HCT116 (cell line): Measurements from ENCODE around the gene ATP13A3. TPM values are rescaled to one million over a fixed set of nuclear protein-coding genes. Genes with fewer than 3 reads are reported as not detected.

Experiments used
- ATAC-seq: fragments of 200-7000 bp; cut with Tn5 transposase; 2 replicates; pipeline ENCODE4 v1.9.1; 2020; ENCODE audit warnings: mild to moderate bottlenecking, moderate library complexity
- BruUV-seq: library from RNA; stranded (reverse); fragments of 400-500 nt; replicated peaks from 2 replicates; lab custom pipeline; 2021; lab: Mats Ljungman, UMichigan
- CTCF ChIA-PET: fragments of 300-600 bp; sonication (Branson Sonifier 250); formaldehyde crosslinking; loops from one replicate; lab custom pipeline; 2021; ENCODE audit warnings: antibody characterized with exemption; lab: Charles Lee
- POLR2A ChIA-PET: fragments of 300-600, 350-600 bp; sonication (Branson Sonifier 250); formaldehyde crosslinking; loops from one replicate; lab custom pipeline; 2021; ENCODE audit warnings: antibody characterized with exemption; lab: Charles Lee
- RAD21 ChIA-PET, 2 experiments: fragments of 300-600 bp; sonication (Branson Sonifier 250); formaldehyde crosslinking; loops; one replicate each; lab custom pipeline; 2023; ENCODE audit warnings: low total read pairs in 2 of 2; ENCODE audit not compliant: uncharacterized antibody in 2 of 2, unreplicated experiment in 2 of 2, low non-redundant PET in 1 of 2; lab: Charles Lee
- DNase-seq: peaks from one replicate; pipeline ENCODE4 v3.0.0-alpha.2; 2010; ENCODE audit warnings: low read depth, low spot score
- H2AFZ ChIP-seq: fragments of 200-600 bp; shearing (Covaris generic), sonication (generic); 2 replicates; pipeline ENCODE4 v1.6.1; 2017; ENCODE audit warnings: low read depth, mixed run types, mixed read lengths, antibody characterized with exemption, low read length; ENCODE audit not compliant: poor library complexity, severe bottlenecking
- H3K27ac ChIP-seq: 2 replicates; pipeline ENCODE4 v1.5.1; 2012; ENCODE audit warnings: low read depth, low read length
- H3K27me3 ChIP-seq: fragments of 200-600 bp; sonication (generic); 2 replicates; pipeline ENCODE4 v1.6.1; 2016; ENCODE audit warnings: mixed run types, low read length, mixed read lengths; ENCODE audit not compliant: insufficient read depth
- H3K36me3 ChIP-seq, 2 experiments: fragments of 200-500 bp in 1 of 2; fragments of 200-600 bp in 1 of 2; sonication (Bioruptor generic) in 1 of 2; sonication (generic) in 1 of 2; 2 replicates each; pipeline versions ENCODE4 v1.5.1 to v1.6.1; 2014 to 2016; ENCODE audit warnings: low read length in 2 of 2, inconsistent platforms in 1 of 2, mixed read lengths in 1 of 2, mixed run types in 1 of 2; ENCODE audit not compliant: insufficient read depth in 2 of 2, control insufficient read depth in 1 of 2
- H3K4me1 ChIP-seq, 2 experiments: fragments of 200-600 bp in 1 of 2; sonication (generic) in 1 of 2; 2 replicates each; pipeline versions ENCODE4 v1.5.1 to v1.6.1; 2012 to 2017; ENCODE audit warnings: low read length in 2 of 2, inconsistent platforms in 1 of 2, mild to moderate bottlenecking in 1 of 2, mixed read lengths in 1 of 2, mixed run types in 1 of 2, moderate library complexity in 1 of 2; ENCODE audit not compliant: insufficient read depth in 2 of 2, control insufficient read depth in 1 of 2
- H3K4me2 ChIP-seq: fragments of 200-600 bp; sonication (generic); 2 replicates; pipeline ENCODE4 v1.6.1; 2017; ENCODE audit warnings: mixed run types, low read length, mixed read lengths
- H3K4me3 ChIP-seq, 2 experiments: fragments of 200-600 bp in 1 of 2; sonication (generic) in 1 of 2; replicated peaks in 1 of 2; 2 replicates each; pipeline ENCODE4 v1.5.1; 2011 to 2016; ENCODE audit warnings: low read length in 2 of 2, control low read depth in 1 of 2, low read depth in 1 of 2, mild to moderate bottlenecking in 1 of 2, mixed read lengths in 1 of 2, mixed run types in 1 of 2
- H3K79me2 ChIP-seq: fragments of 200-600 bp; sonication (generic); 2 replicates; pipeline ENCODE4 v1.6.1; 2017; ENCODE audit warnings: mild to moderate bottlenecking, mixed run types, low read length, moderate library complexity, mixed read lengths; ENCODE audit not compliant: insufficient read depth
- H3K9ac ChIP-seq: fragments of 200-600 bp; sonication (generic); 2 replicates; pipeline ENCODE4 v1.6.1; 2016; ENCODE audit warnings: low read length, mixed read lengths
- H3K9me2 ChIP-seq: fragments of 200-600 bp; sonication (generic), shearing (Covaris generic); 2 replicates; pipeline ENCODE4 v1.6.1; 2017; ENCODE audit warnings: mixed run types, mild to moderate bottlenecking, moderate library complexity; ENCODE audit not compliant: insufficient read depth
- H3K9me3 ChIP-seq, 2 experiments: fragments of 200-500 bp in 1 of 2; fragments of 200-600 bp in 1 of 2; sonication (Bioruptor generic) in 1 of 2; sonication (generic) in 1 of 2; 2 replicates each; pipeline ENCODE4 v1.6.1; 2014 to 2017; ENCODE audit warnings: low read length in 2 of 2, mixed read lengths in 2 of 2, inconsistent platforms in 1 of 2, low read depth in 1 of 2, mild to moderate bottlenecking in 1 of 2, mixed run types in 1 of 2, moderate library complexity in 1 of 2; ENCODE audit not compliant: control insufficient read depth in 1 of 2, insufficient read depth in 1 of 2
- H4K20me1 ChIP-seq: fragments of 200-600 bp; sonication (generic), shearing (Covaris generic); 2 replicates; pipeline ENCODE4 v1.6.1; 2017; ENCODE audit warnings: mixed run types, mild to moderate bottlenecking, moderate library complexity; ENCODE audit not compliant: insufficient read depth
- CBX3 ChIP-seq: IDR thresholded peaks from 2 replicates; pipeline ENCODE4 v1.6.1; 2012; ENCODE audit warnings: low read depth
- CEBPB ChIP-seq: IDR thresholded peaks from 2 replicates; pipeline ENCODE4 v1.6.1; 2012; ENCODE audit warnings: low read depth
- ELF1 ChIP-seq: IDR thresholded peaks from 2 replicates; pipeline ENCODE4 v1.6.1; 2012; ENCODE audit warnings: low read depth, borderline replicate concordance
- EZH2 ChIP-seq: fragments of 200-600 bp; sonication (generic); IDR thresholded peaks from 2 replicates; pipeline ENCODE4 v1.6.1; 2017; ENCODE audit warnings: antibody characterized with exemption, mixed run types
- EZH2phosphoT487 ChIP-seq: fragments of 200-600 bp; IDR thresholded peaks from 2 replicates; pipeline ENCODE4 v1.6.1; 2018; ENCODE audit warnings: antibody characterized with exemption, borderline replicate concordance
- JUND ChIP-seq: IDR thresholded peaks from 2 replicates; pipeline ENCODE4 v1.6.1; 2012
- MAX ChIP-seq: IDR thresholded peaks from 2 replicates; pipeline ENCODE4 v1.6.1; 2012
- POLR2A ChIP-seq: IDR thresholded peaks from 2 replicates; pipeline ENCODE4 v1.7.0; 2011; ENCODE audit warnings: borderline replicate concordance; ENCODE audit not compliant: insufficient read depth, insufficient read length; ENCODE audit errors: extremely low read depth
- RAD21 ChIP-seq: IDR thresholded peaks from 2 replicates; pipeline ENCODE4 v1.6.1; 2012; ENCODE audit warnings: low read depth, mild to moderate bottlenecking
- REST ChIP-seq: IDR thresholded peaks from 2 replicates; pipeline ENCODE4 v1.6.1; 2012; ENCODE audit warnings: low read depth
- SIN3A ChIP-seq: IDR thresholded peaks from 2 replicates; pipeline ENCODE4 v1.6.1; 2012; ENCODE audit warnings: low read depth
- SP1 ChIP-seq: IDR thresholded peaks from 2 replicates; pipeline ENCODE4 v1.6.1; 2012; ENCODE audit warnings: low read depth
- SRF ChIP-seq: IDR thresholded peaks from 2 replicates; pipeline ENCODE4 v1.6.1; 2012; ENCODE audit warnings: low read depth
- TCF7L2 ChIP-seq: IDR thresholded peaks from 2 replicates; pipeline ENCODE4 v1.7.0; 2011; ENCODE audit warnings: borderline replicate concordance, inconsistent platforms; ENCODE audit not compliant: insufficient read depth, insufficient read length; ENCODE audit errors: extremely low read depth
- ZBTB33 ChIP-seq: IDR thresholded peaks from 2 replicates; pipeline ENCODE4 v1.6.1; 2011; ENCODE audit warnings: mild to moderate bottlenecking, low read length, moderate library complexity; ENCODE audit not compliant: insufficient replicate concordance; ENCODE audit errors: extremely low read depth
- ZFX ChIP-seq: fragments of 450-650 bp; IDR thresholded peaks from 2 replicates; pipeline ENCODE4 v1.6.1; 2017
- intact Hi-C: fragments of 100-400 bp; cut with micrococcal nuclease; formaldehyde crosslinking; loops from 2 replicates; pipeline ENCODE4 v1.10.0; 2022
- total RNA-seq: library from RNA; stranded (reverse); gene quantifications from one replicate; pipeline ENCODE4 v1.2.1, GENCODE V29; 2021; ENCODE audit not compliant: unreplicated experiment
- TF ChIP-seq, protein P1 (sequence below): IDR thresholded peaks from 2 replicates; pipeline ENCODE4 v1.6.1; 2012

The ATP13A3 gene
- total RNA-seq, 1 experiment from 2014 or later = 139 TPM

- RAD21 ChIA-PET = no interaction called here
- intact Hi-C loops = no loop called here
- Histone ChIP-seq H3K4me2 (no peak overlapping the region), H3K27me3 (no peaks in the 10 kb centered on the region), H3K9me3 (peaks cover 0 to 6% of the 10 kb centered on the region in 2 experiments; a peak in 2 of 4 replicates), H3K4me3 (no peak overlapping the region), H3K9ac (no peak overlapping the region), H3K79me2 (no peaks in the 10 kb centered on the region), H3K4me1 (no peaks in the 10 kb centered on the region), H3K9me2 (no peaks in the 10 kb centered on the region), H3K27ac (no peak overlapping the region), H4K20me1 (no peaks in the 10 kb centered on the region), H2AFZ (no peak overlapping the region), H3K36me3 (no peaks in the 10 kb centered on the region)
- BruUV-seq = no TSS peak
- ATAC-seq (no peak), DNase-seq (no peak)
- CTCF ChIA-PET = no interaction called here
- POLR2A ChIA-PET = no interaction called here
- TF ChIP-seq MAX (no peak), SIN3A (no peak), ZFX (no peak), TCF7L2 (no peak), JUND (no peak), REST (no peak), CBX3 (no peak), ZBTB33 (no peak), SP1 (no peak), EZH2 (no peak), SRF (no peak), CEBPB (no peak), RAD21 (no peak), ELF1 (no peak), POLR2A (no peak), EZH2phosphoT487 (no peak)
- TF ChIP-seq, protein P1, sequence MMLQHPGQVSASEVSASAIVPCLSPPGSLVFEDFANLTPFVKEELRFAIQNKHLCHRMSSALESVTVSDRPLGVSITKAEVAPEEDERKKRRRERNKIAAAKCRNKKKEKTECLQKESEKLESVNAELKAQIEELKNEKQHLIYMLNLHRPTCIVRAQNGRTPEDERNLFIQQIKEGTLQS = no peak
Measured at GRCh38 chr3:194392576-194392975, 94.2 kb downstream of the ATP13A3 start.
